H9 (cell line): ENCODE results near the gene DYNC1H1. TPM values are rescaled to one million over a fixed set of nuclear protein-coding genes. Genes with fewer than 3 reads are reported as not detected.

Source experiments
- DNase-seq: peaks from one replicate; pipeline ENCODE4 v3.0.0-alpha.2; 2017
- H2AFZ ChIP-seq: one replicate; pipeline ENCODE4 v1.6.1; 2013; ENCODE audit warnings: mild to moderate bottlenecking, low read length, control low read depth, moderate library complexity
- H2AK5ac ChIP-seq: 2 replicates; pipeline ENCODE4 v1.6.1; 2013; ENCODE audit warnings: low read length, control low read depth, mixed read lengths; ENCODE audit not compliant: insufficient read length
- H2BK120ac ChIP-seq: one replicate; pipeline ENCODE4 v1.6.1; 2013; ENCODE audit warnings: low read depth, mild to moderate bottlenecking, low read length, control low read depth, inconsistent platforms; ENCODE audit not compliant: poor library complexity, severe bottlenecking
- H2BK12ac ChIP-seq: 2 replicates; pipeline ENCODE4 v1.6.1; 2013; ENCODE audit warnings: low read length, control low read depth, mixed read lengths, low read depth; ENCODE audit not compliant: insufficient read length
- H2BK15ac ChIP-seq: 2 replicates; pipeline ENCODE4 v1.6.1; 2013; ENCODE audit warnings: low read depth, low read length, control low read depth
- H2BK20ac ChIP-seq: one replicate; pipeline ENCODE4 v1.6.1; 2013; ENCODE audit warnings: low read depth, mild to moderate bottlenecking, low read length, control low read depth, inconsistent platforms; ENCODE audit not compliant: poor library complexity, severe bottlenecking
- H2BK5ac ChIP-seq: 2 replicates; pipeline ENCODE4 v1.6.1; 2013; ENCODE audit warnings: low read length, control low read depth, mixed read lengths; ENCODE audit not compliant: insufficient read length
- H3K14ac ChIP-seq: 2 replicates; pipeline ENCODE4 v1.6.1; 2013; ENCODE audit warnings: low read length, control low read depth; ENCODE audit not compliant: insufficient read depth
- H3K18ac ChIP-seq: 2 replicates; pipeline ENCODE4 v1.6.1; 2013; ENCODE audit warnings: low read depth, mild to moderate bottlenecking, mixed read lengths, low read length, control low read depth; ENCODE audit not compliant: insufficient read length
- H3K23ac ChIP-seq: 2 replicates; pipeline ENCODE4 v1.6.1; 2013; ENCODE audit warnings: low read length, control low read depth, mixed read lengths, low read depth; ENCODE audit not compliant: insufficient read length
- H3K23me2 ChIP-seq: 2 replicates; pipeline ENCODE4 v1.6.1; 2013; ENCODE audit warnings: low read depth, mild to moderate bottlenecking, mixed read lengths, low read length, control low read depth; ENCODE audit not compliant: insufficient read length, poor library complexity, severe bottlenecking
- H3K27ac ChIP-seq: 2 replicates; pipeline ENCODE4 v1.5.1; 2013; ENCODE audit warnings: low read length, control low read depth, mixed read lengths, low read depth; ENCODE audit not compliant: insufficient read length
- H3K27me3 ChIP-seq: 2 replicates; pipeline ENCODE4 v1.6.1; 2013; ENCODE audit warnings: low read length, control low read depth, inconsistent platforms; ENCODE audit not compliant: insufficient read depth
- H3K4ac ChIP-seq: 2 replicates; pipeline ENCODE4 v1.6.1; 2013; ENCODE audit warnings: low read depth, mild to moderate bottlenecking, control low read depth, inconsistent platforms, low read length, moderate library complexity
- H3K4me1 ChIP-seq: 2 replicates; pipeline ENCODE4 v1.6.1; 2013; ENCODE audit warnings: low read length, control low read depth, inconsistent platforms; ENCODE audit not compliant: insufficient read depth
- H3K4me2 ChIP-seq: 2 replicates; pipeline ENCODE4 v1.6.1; 2013; ENCODE audit warnings: low read length, control low read depth, mixed read lengths; ENCODE audit not compliant: insufficient read length, insufficient read depth
- H3K56ac ChIP-seq: 2 replicates; pipeline ENCODE4 v1.6.1; 2013; ENCODE audit warnings: low read depth, mild to moderate bottlenecking, mixed read lengths, low read length, control low read depth; ENCODE audit not compliant: insufficient read length
- H3K79me1 ChIP-seq: 2 replicates; pipeline ENCODE4 v1.6.1; 2013; ENCODE audit warnings: low read depth, mild to moderate bottlenecking, moderate library complexity, low read length, control low read depth, inconsistent platforms; ENCODE audit not compliant: insufficient read depth, poor library complexity, severe bottlenecking
- H3K79me2 ChIP-seq: 2 replicates; pipeline ENCODE4 v1.6.1; 2013; ENCODE audit warnings: low read length, control low read depth, inconsistent platforms; ENCODE audit not compliant: insufficient read depth
- H3K9ac ChIP-seq: 2 replicates; pipeline ENCODE4 v1.6.1; 2013; ENCODE audit warnings: low read length, control low read depth, mixed read lengths; ENCODE audit not compliant: insufficient read length; ENCODE audit errors: extremely low read depth
- H3K9me3 ChIP-seq: one replicate; pipeline ENCODE4 v1.6.1; 2013; ENCODE audit warnings: low read depth, low read length, inconsistent platforms; ENCODE audit not compliant: control insufficient read depth
- H3T11ph ChIP-seq: one replicate; pipeline ENCODE4 v1.6.1; 2013; ENCODE audit warnings: mild to moderate bottlenecking, low read length, control low read depth, inconsistent platforms
- H4K20me1 ChIP-seq: one replicate; pipeline ENCODE4 v1.6.1; 2013; ENCODE audit not compliant: control insufficient read depth, insufficient read length, insufficient read depth
- H4K5ac ChIP-seq: 2 replicates; pipeline ENCODE4 v1.6.1; 2013; ENCODE audit warnings: low read depth, mild to moderate bottlenecking, mixed read lengths, low read length, control low read depth; ENCODE audit not compliant: insufficient read length
- H4K8ac ChIP-seq: replicated peaks from 2 replicates; pipeline ENCODE4 v1.6.1; 2013; ENCODE audit warnings: low read length, control low read depth, mixed read lengths, low read depth; ENCODE audit not compliant: insufficient read length
- H4K91ac ChIP-seq: 2 replicates; pipeline ENCODE4 v1.6.1; 2013; ENCODE audit warnings: low read depth, mild to moderate bottlenecking, moderate library complexity, mixed read lengths, low read length, control low read depth; ENCODE audit not compliant: insufficient read length
- H3K27ac Mint-ChIP-seq, 3 experiments: 2 replicates in 2 of 3; 3 replicates in 1 of 3; pipeline ENCODE4 v1.8.0; 2020 to 2021; ENCODE audit warnings: mixed read lengths in 3 of 3, mild to moderate bottlenecking in 1 of 3, moderate library complexity in 1 of 3
- H3K27me3 Mint-ChIP-seq: 2 replicates; pipeline ENCODE4 v1.8.0; 2021; ENCODE audit warnings: low read depth, mild to moderate bottlenecking, moderate library complexity, mixed read lengths
- H3K36me3 Mint-ChIP-seq, 3 experiments: 2 replicates in 2 of 3; 3 replicates in 1 of 3; pipeline ENCODE4 v1.8.0; 2020 to 2021; ENCODE audit warnings: low read depth in 3 of 3, mixed read lengths in 3 of 3; ENCODE audit not compliant: insufficient read depth in 1 of 3
- H3K4me1 Mint-ChIP-seq, 2 experiments: 2 replicates each; pipeline ENCODE4 v1.8.0; 2020; ENCODE audit warnings: mixed read lengths in 2 of 2
- H3K4me3 Mint-ChIP-seq, 2 experiments: 2 replicates in 1 of 2; 3 replicates in 1 of 2; pipeline ENCODE4 v1.8.0; 2020 to 2021; ENCODE audit warnings: mild to moderate bottlenecking in 2 of 2, mixed read lengths in 2 of 2, moderate library complexity in 1 of 2
- H3K9me3 Mint-ChIP-seq, 2 experiments: 2 replicates in 1 of 2; 3 replicates in 1 of 2; pipeline ENCODE4 v1.8.0; 2020; ENCODE audit warnings: mild to moderate bottlenecking in 2 of 2, mixed read lengths in 2 of 2, moderate library complexity in 1 of 2
- CTCF ChIP-seq: fragments of 200-600 bp; sonication (generic); conservative IDR thresholded peaks from 3 replicates; pipeline ENCODE4 v1.8.0; 2021; ENCODE audit warnings: antibody characterized with exemption, mild to moderate bottlenecking
- WGBS: extraction: QIAGEN DNeasy Blood & Tissue Kit; methylation state at CpG from one replicate; pipeline ENCODE4 v1.1.7; 2013; ENCODE audit warnings: missing lambda C conversion rate, low lambda C conversion rate, mixed read lengths; ENCODE audit not compliant: insufficient read length; ENCODE audit errors: extremely low coverage; 5-methylcytosine and 5-hydroxymethylcytosine counted together
- total RNA-seq: library from RNA; stranded (reverse); gene quantifications from 2 replicates; pipeline ENCODE4 v1.2.1, GENCODE V29; 2021

Gene DYNC1H1
- total RNA-seq, 1 experiment from 2014 or later: 359 TPM

- H2AFZ ChIP-seq: no peak overlapping the region
- no peak overlapping the region for H2BK12ac ChIP-seq
- no peaks in the 10 kb centered on the region for H3K27me3 ChIP-seq
- no peak overlapping the region for H2BK20ac ChIP-seq
- WGBS: no CpG with 5 or more reads among the region's 7 CpGs
- H3K4ac ChIP-seq: no peak overlapping the region
- peaks cover 4% of the 10 kb centered on the region for H4K20me1 ChIP-seq
- H2BK120ac ChIP-seq: no peak overlapping the region
- H3K79me2 ChIP-seq: no peaks in the 10 kb centered on the region
- no peak overlapping the region for H3K23ac ChIP-seq
- no peak overlapping the region for H4K8ac ChIP-seq
- no peak overlapping the region for H2BK5ac ChIP-seq
- no peaks in the 10 kb centered on the region for H3K79me1 ChIP-seq
- no peak overlapping the region for H3K4me2 ChIP-seq
- H3K4me1 Mint-ChIP-seq: peaks cover 34 to 36% of the 10 kb centered on the region in 2 experiments
- H3K27ac Mint-ChIP-seq: peak overlapping the region in 1 of 3 experiments; percentile 84; a peak in 2 of 7 replicates
- no peak overlapping the region for H2AK5ac ChIP-seq
- peaks cover 5% of the 10 kb centered on the region; the same call in 1 of the 2 replicates for H3K4me1 ChIP-seq
- H3K9ac ChIP-seq: no peak overlapping the region
- H3K9me3 Mint-ChIP-seq: no peaks in the 10 kb centered on the region; a peak in 1 of 5 replicates
- no peak overlapping the region for H4K91ac ChIP-seq
- no peaks in the 10 kb centered on the region for H3K23me2 ChIP-seq
- H3K9me3 ChIP-seq: no peaks in the 10 kb centered on the region
- DNase-seq: no peak
- H3T11ph ChIP-seq: no peak overlapping the region
- no peak overlapping the region for H4K5ac ChIP-seq
- TF ChIP-seq CTCF: no peak
- no peak overlapping the region for H3K56ac ChIP-seq
- peaks cover 0 to 12% (median 3%) of the 10 kb centered on the region in 3 experiments; a peak in 4 of 7 replicates for H3K36me3 Mint-ChIP-seq
- no peaks in the 10 kb centered on the region for H3K27me3 Mint-ChIP-seq
- H3K27ac ChIP-seq: no peak overlapping the region
- no peak overlapping the region for H2BK15ac ChIP-seq
- H3K14ac ChIP-seq: no peak overlapping the region
- H3K4me3 Mint-ChIP-seq: no peak overlapping the region; a peak in 1 of 5 replicates
- no peak overlapping the region for H3K18ac ChIP-seq
Measured at GRCh38 chr14:102058146-102058545, 93.8 kb downstream of the DYNC1H1 start.
